ENCODE measurements around the gene NDST3.

The NDST3 gene

DNA sequence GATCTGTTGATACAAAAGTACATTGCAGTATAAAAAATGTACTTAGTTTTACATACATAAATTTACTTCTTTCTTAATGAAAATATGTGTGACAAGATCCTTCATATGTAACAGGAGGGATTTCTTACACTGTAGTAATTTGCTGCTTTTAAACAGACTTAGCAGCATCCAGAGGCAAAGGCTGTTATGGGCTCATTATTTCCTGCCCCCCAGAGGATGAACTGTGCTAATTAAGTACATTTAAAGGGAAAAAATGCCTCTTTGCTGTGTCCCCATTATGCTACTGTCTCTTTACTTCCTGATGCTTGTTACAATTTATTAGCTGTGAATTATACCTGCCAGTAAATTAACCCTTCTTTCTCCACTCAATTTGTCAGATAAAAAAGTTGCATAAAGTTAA is 47.1 kb downstream of the NDST3 start:
- DNase-seq (ENCODE audit: low spot score), result no peak

GRCh38 chr4:118082182-118082581 is 47.9 kb downstream of the NDST3 start:
- no peak for DNase-seq (ENCODE audit: low spot score)

DNA sequence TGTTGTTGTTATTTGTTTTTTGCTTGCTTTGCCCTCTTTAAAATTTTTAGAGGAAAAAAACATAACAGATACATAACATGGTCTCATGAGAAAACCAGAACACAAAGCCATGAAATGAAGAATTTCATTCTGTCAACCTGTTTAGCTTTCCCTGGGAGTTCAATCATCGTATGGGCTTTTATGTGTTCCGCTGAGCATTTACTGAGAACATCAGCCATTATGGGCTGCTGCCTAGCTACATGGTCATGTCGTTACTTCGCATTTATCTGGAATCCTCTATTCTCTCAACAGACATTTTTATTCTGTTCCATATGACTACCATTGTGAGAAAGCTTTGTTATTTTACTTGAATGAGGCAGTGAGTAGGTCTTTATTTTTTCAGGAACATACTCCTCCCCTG is 51.4 kb downstream of the NDST3 start:
- no peak for DNase-seq (ENCODE audit: low spot score)

- DNase-seq (ENCODE audit: low spot score), result peak; percentile 3
Observed at GRCh38 chr4:118086344-118086743, 52.1 kb downstream of the NDST3 start.

DNA sequence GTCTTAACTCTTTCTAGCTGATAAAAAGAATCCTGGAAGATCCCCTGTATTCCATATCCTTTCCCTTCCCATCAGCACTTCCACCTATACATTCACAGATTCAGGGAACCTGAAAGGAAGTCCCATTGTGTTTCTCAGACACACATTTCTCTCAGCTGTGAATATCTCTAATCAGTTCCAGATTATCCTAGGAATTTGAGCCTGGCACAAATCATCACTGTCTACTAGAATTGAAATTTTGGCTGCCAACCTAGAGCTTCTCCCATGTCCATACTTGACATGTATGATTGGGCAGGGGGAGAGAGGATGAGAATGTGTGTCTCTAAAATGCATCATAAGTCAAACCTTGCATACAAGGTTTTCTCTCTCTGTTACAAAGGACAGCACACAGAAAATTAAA is 53.1 kb downstream of the NDST3 start:
- DNase-seq (ENCODE audit: low spot score), result no peak

DNA sequence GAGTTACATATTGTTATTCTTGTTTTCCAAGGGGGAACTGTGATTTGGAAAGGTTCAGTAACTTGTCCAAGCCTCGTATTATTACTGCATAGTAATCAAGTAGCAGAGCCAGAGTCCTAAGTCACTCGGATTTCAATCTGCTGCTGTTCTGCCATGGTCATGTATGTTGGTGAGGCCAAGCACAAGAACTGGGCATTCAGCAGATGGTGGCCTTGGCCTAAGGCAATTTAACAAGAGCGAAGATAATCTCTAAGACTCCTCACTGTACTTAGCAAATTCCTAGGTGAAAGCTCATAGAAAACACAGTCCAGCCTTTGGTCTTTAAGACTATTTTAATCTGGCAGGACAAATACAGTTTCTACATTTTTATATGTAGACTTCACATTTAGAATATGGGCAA is 64.8 kb downstream of the NDST3 start:
- no peak for DNase-seq (ENCODE audit: low spot score)

DNA sequence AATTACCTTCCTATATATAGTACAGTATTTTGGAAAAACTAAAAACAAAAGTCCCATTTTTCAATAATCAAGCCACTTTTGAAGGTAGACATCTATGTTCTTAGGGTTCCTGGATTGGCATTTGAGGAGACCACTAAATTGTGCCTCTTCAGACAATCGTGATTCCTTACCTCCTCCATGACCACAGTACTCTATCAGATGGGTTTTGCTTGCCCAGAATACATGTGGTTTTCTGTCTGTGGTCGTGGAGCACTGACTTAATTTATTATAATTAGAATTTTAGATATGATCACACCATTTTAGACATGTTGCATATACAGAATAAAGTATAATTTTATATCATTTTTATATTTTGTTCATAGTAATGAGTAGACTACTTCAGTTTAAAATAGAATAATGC is 67.9 kb downstream of the NDST3 start:
- DNase-seq (ENCODE audit: low spot score), result no peak

DNA sequence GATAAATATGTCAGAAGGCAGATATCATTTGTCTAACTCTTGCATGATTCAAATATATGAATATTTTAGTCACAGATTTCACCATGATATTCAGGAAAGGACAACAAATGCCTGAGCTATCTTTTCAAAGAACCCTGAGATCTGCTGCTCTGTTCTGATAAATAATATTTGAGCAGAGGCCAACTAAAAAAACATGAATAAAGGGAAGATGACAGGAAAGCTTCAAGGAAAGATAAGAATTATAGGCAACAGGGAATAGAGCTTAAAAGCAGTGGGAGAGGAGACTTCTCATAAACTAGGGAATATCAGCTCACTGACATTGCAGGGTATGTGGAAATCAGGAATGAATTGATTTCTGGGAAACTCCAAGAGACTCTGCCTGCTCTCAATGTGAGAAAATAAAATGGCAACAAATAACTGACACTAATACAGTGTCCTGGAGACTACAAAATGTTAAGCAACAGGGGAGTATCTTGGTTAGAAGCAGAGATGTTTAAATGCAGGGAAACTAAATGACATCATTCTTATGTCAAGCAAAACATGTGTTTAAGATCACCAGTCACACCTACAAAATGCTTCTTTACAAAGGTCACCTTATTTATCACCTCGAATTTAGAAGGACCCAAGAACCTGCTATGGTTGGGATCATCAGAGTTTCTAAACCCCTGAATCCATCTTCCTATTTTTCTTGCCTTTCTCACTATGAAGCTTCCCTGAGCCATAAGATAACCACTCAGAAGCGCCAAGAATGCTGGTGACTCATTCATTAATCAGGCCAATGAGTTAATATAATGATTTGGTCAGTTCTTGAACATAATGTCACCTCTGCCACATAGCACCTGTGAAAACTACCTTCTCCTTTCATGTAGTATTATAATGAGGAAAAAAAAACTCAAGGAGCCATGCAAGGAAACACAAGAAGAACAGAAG is 78.1 kb downstream of the NDST3 start:
- DNase-seq (ENCODE audit: low spot score), result no peak

DNA sequence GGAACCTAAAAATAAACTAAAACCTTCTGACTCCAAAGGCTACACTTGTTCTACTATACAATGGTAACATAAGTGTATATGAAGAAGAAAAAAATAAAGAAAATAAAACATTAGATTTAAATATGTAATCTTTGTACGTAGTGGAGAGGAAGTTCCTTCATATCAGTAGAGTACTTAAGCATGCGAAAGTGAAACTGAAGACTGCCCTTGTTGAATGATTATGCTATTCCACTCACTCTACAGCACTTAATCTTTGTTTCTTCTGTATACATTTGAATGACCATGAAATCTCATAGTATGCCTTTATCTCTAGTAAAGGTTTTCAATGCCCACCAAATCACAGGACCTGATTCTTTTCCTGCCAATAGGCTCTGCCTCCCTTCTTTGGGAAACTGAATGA is 78.9 kb downstream of the NDST3 start:
- no peak for DNase-seq (ENCODE audit: low spot score)

DNA sequence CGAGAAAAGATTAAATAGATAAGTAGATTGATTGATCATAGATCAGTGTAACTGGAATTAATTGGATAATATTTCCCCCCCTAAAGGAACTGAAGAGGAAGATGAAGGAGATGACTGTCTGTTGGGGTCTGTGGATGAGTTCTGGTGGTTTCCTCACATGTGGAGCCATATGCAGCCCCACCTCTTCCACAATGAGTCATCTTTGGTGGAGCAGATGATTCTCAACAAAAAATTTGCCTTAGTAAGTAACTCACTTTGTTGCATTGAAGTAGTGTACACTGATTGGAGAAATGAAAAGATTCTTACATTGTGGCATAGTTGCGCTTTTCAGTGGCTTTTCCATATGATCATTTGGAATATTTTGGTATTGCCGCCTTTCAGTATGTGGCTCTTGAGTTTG is 80.4 kb downstream of the NDST3 start:
- no peak for DNase-seq (ENCODE audit: low spot score)

DNA sequence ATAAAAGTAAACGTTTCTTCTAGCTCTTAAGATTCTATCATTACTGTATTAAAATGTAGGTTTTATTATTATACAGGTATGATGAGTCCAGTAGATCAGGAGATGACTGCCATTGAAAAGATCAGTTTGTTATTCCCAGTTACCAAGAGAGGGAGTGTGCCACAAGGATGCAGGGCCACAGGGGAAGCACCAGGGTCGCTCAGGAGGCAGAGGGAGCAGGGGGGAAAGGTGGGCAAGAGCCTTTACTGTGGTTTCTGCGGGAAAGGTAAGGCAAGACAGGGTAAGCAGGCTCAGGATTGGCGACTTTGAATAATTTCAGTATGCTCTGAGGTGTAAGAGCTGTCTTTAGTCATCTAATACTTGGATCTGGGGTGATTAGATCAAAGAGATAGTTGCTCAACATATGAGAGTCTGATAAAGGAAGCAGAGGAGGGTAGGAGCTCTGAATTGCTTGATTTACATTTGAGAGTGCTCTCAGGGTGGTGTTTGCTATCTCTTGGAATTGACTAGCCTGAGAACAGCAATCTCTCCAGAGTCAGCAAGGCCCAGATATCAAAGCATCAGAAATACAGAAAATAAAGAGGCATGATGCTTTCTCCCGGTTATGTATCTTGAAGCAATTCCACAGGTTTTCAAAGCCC is 86.0 kb downstream of the NDST3 start:
- no peak for DNase-seq (ENCODE audit: low spot score)

GRCh38 chr4:118124997-118125396 is 90.7 kb downstream of the NDST3 start:
- no peak for DNase-seq (ENCODE audit: low spot score)

DNA sequence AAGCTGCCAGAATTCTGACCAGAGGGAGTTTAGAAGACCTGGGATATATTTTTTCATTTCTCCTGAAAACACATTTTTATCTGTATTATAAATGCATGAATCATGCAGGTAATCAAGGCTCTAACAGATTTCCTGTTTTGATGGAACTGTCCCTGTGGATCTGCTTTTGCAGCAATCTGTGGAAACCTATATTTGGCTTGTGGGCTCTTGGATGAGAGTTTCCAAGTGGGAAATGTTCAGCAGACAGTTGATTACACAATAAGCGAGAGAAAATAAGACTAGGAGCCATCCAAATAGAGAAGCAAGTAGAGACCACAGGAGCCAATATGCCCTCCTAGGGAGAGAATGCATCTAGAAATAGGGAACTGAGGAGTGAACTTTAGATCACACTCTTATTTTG is 105.0 kb downstream of the NDST3 start:
- no peak for DNase-seq (ENCODE audit: low spot score)

DNA sequence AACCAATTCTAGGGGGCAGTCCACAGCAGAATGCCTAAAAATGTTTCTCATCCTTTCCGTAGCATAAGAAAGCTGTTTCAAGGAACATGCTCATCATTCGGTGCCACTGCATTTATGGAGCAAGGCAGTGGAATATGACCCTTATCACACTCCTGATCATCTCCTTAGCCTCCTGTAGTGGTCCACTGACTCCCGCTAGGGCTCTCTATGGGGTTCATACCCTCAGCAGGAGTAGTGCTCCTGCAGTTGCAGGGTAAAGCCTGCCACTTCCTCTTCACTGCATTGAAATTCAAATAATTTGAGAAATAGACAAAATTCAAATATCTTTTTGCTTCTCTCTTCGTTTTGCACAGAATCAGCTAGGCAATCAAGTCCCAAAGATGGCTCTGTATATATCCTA is 107.0 kb downstream of the NDST3 start:
- DNase-seq (ENCODE audit: low spot score), result no peak

DNA sequence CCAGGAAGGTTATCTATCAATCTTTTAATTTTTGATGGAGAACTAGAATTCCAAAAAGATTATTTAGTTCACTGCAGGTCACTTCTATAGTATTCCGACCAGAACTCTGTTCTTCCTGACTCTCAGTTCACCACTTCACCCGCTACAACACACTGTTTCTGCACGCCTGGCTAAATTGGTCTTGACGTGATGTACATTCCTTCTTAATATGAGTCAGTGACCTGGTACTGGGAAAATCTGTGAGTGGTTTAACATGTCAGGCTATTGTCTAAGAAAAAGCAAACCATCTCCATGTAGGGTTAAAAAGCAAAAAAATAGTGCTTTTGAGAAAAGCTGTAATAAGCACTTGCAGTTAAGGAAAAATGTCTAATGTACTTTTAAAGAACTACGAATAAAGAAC is 120.4 kb downstream of the NDST3 start:
- no peak for DNase-seq (ENCODE audit: low spot score)

DNA sequence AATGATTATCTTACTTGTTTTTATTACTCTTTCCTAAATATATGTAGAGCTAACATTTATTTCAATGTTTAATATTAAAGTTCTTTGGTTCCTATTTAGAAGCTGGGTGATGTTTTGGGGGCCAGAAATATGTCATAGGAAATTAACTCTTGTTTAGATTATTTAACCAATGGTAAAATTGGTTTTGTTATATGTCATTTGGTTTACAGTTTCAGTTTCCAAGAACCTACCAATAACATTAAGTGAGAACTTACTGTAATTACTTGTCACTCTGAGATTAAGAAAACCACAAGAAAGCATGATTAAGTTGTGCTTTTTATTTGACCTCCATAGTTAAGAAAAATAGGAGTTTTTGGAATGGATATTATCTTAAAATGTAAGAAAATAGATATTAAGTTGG is 121.2 kb downstream of the NDST3 start:
- no peak for DNase-seq (ENCODE audit: low spot score)

DNA sequence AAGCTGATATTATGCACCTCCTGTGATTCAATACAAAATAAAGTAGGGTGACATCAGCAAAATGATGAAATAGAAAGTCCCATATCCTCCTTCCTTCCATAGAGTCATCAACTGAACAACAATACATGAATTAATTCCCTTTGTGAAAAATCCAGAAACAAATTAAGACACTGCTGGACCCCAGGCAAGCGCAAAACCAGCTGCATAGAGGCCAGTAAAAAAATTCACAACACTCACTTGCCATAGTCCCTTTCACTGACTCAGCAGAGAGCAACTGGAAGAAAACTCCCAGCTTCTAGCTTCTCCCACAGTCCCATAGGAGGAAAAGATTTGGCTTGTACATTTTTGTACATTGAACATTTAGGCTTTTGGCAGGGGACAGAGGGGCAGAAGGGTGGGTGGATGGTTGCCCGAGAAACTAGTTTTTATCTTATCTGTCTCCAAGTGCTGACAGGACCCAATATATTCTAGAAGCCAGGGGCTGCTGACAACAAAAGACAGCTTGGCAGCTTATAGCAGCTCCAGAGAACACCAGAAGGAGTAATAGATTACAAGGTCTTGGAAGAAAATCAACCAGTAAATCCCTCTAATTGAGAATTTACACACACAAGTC is 124.6 kb downstream of the NDST3 start:
- no peak for DNase-seq (ENCODE audit: low spot score)

- no peak for DNase-seq (ENCODE audit: low spot score)
Observed at GRCh38 chr4:118167306-118167705, 133.0 kb downstream of the NDST3 start.

GRCh38 chr4:118171381-118171780 is 137.1 kb downstream of the NDST3 start:
- DNase-seq (ENCODE audit: low spot score), result no peak

DNA sequence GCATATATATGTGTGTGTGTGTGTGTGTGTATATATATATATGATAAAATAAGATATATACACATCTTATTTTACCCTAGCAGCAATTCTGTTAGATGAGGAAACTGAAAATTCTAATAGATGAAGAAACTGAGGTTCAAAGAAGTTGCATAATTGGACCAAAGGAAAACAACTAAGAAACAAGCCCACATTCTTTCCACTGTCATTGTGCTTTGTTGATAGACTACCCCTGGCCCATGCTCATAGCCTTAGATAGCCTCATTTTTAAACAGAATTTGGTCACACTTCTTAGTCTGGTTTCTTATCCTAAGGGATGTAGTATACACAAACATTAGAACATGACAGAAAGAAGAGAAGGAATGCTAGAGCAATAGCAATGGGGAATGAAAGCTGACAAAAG is 138.8 kb downstream of the NDST3 start:
- DNase-seq (ENCODE audit: low spot score), result no peak

DNA sequence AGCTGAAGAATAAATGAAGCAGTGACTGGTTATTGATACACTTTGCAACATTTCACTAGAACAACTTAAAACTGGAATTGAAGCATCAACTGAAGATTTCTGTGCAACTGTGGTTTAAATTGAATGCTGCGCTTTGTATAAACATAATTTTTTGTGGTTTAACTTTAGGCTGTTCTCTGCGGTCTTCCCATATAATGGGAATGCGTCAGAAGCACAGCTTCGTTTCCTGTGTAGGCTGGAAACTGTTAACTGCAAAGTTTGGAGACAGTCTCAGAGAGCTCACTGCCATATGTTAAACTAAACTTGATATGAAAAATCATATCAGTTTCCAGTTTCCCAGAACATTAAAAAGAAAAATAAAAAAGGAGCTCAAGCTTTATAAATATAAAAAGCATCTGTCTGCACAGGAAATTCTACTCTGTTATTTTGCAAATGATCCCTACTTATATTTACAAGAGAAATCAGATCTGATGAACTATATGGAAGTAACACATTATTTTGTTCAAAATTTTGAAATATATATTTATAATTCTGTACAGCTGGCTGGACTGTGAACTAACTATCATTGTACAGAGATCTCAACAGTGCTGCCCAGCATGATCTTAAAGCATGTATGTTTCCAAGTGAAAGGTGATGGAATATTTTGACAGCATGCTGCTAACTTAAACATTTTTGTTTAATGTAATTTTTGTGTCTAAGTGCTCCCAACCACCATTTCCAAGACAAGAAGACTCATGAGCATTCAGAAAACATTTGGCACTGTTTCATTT is 139.9 kb downstream of the NDST3 start:
- DNase-seq (ENCODE audit: low spot score), result peak; percentile 30

- DNase-seq (ENCODE audit: low spot score), result no peak
Observed at GRCh38 chr4:118175506-118175905, 141.2 kb downstream of the NDST3 start.
